HG03066 (cell line): ENCODE measurements around the gene TTYH2.
"Not testable (repeated sequence)": the region's sequence is repeated elsewhere in the genome, so short reads cannot be mapped to it uniquely, and the experiment has no call there.

ENCODE experiments used
- ATAC-seq: cut with Tn5 transposase; IDR thresholded peaks from one replicate; pipeline ENCODE4 v1.9.1; 2021; ENCODE audit warnings: low read depth; ENCODE audit not compliant: unreplicated experiment

Gene TTYH2

DNA sequence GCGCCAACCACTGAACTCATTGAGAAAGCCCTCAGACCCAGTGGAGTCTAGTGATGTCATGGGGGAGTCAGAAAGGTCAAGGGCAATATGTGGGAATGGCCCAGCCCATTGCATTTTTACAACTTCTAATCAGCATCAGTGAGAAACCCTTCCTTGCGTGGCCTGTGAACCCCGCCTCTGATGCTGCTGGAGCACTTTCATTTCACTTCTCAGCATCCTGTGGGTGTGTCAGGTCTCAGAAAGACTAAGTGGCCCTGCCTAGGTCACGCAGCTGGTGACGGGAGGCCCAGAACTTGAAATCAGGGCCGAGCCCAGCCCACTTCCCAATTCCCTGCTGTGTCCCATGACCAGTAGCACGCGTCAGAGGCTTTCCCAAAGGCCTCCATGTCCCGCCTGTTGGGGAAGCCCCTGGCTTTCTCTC, 66.7 kb downstream of the TTYH2 start:
- ATAC-seq: no peak

DNA sequence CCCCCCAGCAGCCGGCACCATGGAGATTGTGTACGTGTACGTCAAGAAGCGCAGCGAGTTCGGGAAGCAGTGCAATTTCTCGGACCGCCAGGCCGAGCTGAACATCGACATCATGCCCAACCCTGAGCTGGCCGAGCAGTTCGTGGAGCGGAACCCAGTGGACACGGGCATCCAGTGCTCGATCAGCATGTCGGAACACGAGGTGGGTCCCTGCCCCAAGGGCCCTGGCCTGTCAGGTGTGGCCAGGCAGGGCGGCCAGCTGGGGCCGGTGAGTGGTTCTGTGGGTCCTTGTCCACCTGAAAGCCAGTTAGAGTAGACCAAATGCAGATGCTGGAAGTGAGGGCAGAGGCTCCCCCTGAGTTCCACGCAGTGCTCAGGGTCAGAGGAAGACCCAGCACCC, 68.4 kb downstream of the TTYH2 start:
- ATAC-seq: no peak

DNA sequence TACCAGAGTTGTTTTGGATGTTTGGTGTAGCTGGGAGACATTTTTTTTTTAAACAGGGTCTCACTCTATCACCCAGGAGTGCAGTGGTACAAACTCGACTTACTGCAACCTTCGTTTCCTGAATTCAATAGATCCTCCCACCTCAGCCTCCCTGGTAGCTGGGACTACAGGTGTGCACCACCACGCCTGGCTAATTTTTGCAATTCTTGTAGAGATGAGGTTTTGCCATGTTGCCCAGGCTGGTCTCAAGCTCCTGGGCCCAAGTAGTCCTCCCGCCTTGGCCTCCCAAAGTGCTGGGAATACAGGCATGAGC, 68.9 kb downstream of the TTYH2 start:
- not testable (repeated sequence) for ATAC-seq

DNA sequence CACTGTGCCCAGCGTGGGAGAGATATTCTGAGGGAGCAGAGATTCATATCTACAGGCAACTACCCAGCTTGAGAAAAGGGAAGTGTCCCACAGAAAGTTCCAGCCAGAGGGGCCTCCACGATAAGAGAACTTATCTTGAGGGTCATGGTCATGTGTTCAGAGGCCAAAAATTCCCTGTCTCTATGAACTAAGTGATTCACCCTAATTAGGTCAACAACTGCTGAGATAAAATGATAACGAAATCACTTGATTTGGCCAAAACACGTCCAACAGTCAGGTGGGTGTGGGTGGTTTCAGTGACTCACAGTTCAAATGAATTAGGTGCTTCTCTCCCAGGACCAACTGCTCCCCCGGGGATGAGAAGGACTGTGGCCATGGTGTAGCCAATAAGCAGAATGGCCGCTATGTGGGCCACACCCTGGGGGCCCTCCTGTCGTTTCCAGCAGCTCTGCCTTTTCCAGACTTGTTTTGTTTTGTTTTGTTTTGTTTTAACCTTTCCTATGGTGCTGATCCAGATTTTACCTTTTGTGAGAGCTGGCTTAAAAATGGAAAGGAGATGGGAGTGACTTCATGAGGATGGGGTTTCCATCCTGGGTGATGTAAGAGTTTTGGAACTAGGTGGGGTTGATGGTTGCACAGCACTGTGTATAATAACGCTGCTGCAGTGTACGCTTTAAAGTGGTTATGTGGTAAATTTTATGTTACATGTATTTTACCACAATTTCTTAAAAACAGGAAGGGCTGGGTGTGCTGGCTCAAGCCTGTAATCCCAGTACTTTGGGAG, 69.4 kb downstream of the TTYH2 start:
- no peak for ATAC-seq

DNA sequence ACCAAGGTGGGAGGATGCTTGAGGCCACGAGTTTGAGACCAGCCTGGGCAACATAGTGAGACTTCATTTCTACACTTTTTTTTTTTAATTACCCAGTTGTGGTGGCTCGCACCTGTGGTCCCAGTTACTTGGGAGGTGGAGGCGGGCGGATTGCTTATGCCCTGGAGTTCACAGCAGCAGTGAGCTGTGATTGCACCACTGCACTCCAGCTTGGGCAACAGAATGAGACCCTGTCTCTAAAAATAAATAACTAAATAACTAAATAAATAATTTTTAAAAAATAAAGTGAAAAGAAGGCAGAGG, 70.0 kb downstream of the TTYH2 start:
- no peak for ATAC-seq

DNA sequence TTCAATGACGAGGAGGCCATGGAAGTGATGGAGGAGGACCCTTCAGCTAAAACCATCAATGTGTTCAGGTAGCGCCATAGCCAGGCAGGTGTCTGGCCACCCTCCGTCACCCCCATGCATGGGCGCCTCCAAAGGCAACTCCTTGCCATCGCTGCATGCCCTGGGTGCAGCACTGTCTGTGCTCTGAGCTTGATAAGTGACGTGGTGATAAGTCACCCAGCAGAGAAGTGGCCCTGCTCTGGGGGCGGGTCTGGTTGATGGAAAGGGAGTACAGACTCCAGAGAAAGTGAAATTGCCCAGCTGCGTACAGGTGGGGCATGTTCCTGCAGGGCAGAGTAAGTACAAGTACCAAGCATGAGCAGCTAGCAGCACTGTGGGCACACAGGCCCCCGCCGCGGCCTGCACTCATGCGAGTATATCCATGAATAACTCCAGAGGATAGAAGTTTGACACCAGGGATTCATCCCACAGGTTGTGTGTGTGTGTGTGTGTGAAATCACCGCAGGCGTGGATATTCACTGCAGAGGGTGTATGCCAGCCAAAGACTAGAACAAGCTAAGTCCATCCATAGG, 73.7 kb downstream of the TTYH2 start:
- no peak for ATAC-seq

DNA sequence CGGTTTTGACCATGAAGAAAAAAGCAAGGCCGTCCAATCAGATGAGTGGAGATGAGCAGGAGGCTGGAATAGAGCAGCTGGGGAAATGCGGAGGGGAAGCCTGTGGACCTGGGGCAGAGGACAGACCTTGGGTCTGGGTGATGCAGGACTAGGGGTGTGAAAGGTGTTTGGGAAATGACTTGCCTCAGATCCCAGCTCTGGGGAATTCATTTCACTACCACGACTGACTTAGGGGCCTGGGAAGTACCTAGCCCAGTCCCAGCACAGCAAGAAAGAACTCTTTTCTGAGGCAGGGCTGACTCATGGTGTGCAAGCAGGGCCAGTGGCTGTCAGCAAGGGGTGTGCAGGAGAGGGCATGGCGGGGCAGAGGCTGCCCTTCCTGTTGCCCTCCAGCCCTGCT, 75.4 kb downstream of the TTYH2 start:
- no peak for ATAC-seq

DNA sequence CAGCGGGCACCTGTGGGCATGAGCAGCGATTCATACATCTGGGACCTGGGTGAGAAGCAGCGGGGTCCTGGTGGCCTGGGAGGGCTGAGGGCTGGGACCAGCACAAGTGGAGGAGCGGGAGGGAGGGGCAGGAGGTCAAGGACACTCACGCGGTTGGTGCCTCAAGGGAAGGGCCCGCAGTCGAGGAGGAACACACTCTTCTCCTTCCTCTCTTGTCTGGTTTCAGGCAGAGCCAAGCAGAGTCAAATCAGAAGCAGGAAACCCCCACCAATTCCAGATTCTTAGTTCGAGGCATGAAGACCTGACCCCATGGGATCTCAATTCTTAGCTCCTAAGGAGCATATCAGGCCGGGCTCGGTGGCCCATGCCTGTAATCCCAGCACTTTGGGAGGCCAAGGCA, 76.3 kb downstream of the TTYH2 start:
- ATAC-seq: no peak

DNA sequence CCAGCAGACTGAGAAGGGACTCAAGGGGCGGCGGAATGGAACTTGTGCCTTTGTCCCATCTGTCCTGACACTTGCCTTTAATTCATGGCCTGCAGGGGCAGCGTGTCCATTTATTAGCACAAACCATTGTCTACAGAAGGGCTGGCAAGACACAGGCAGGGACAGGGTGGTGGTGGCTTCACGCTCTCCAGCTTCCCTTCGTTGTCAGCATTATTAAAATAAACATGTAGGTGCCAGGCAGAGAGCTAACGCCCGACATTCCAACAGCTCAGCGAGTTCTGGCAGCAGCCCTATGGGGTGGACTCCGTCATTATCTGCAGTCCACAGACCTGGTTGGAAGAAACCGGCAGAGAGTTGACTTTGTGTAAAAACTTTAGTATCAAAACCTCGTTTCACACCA, 77.0 kb downstream of the TTYH2 start:
- no peak for ATAC-seq

DNA sequence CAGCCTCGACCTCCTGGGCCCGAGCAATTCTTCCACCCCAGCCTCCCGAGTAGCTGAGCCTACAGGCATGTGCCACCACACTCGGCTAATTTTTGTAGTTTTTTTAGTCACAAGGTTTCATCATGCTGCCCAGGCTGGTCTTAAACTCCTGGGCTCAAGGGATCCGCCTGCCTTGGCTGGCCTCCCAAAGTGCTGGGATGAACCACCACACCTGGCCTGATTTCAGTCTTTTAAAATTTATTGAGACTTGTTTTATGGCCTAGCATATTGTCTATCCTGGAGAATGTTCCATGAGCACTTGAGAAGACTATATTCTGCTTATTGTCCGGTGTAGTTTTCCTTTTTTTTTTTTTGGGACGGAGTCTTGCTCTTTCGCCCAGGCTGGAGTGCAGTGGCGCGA, 79.1 kb downstream of the TTYH2 start:
- no peak for ATAC-seq

DNA sequence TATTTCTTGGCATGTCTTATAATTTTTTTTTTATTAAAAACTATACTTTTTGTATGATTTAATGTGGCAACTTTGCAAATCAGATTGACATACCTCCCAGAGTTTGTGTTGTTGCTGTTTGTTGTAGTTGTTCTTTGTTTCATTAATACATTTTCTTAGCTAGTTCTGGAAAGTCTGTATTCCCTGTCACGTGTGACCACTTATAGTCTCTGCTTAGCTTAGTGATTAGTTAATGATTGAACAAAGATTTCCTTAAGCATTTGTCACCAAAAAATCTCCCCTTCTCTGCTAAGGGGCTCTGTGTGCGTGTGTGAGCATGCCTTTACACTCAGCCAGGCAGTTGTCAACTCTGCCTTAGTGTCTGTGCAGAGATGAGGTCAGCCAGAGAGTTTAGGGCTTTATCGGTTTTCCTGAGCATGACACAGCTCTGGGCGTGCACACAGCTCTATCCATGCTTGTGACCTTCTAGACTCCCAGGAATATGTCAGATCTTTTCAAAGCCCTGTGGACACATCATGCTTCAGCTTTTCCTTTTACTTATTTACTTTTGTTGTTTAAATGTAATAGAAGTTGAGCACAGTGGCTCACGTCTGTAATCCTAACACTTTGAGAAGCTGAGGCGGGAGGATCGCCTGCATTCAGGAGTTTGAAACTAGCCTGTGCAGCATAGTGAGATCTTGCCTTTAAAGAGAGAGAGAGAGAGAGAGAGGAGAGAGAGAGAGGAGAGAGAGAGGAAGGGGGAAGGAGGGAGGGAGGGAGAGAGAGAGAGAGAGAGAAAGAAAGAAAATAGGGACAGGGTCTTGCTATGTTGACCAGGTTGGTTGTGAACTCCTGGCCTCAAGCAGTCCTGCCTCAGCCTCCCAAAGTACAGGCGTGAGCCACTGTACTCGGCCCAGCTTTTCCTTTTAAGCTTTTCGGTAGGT, 82.5 kb downstream of the TTYH2 start:
- no peak for ATAC-seq

DNA sequence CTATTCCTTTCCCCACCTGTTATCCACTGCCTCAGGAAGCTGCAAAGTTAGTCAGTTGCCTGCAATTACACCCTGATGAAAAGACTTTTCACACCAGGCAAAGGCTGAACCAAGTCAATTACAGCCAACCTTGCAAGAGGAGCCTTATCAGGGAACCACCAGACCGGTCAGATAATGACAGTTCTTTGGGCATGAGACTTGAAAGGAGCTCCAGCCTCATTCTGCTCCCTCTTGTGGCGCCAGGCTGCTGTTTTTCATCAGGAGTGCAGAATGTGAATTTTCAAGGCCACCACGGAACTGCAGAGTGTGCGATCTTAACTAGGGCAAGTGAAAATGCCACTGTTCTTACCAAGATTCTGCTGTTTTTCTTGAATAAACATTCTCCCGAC, 83.2 kb downstream of the TTYH2 start:
- ATAC-seq: no peak

DNA sequence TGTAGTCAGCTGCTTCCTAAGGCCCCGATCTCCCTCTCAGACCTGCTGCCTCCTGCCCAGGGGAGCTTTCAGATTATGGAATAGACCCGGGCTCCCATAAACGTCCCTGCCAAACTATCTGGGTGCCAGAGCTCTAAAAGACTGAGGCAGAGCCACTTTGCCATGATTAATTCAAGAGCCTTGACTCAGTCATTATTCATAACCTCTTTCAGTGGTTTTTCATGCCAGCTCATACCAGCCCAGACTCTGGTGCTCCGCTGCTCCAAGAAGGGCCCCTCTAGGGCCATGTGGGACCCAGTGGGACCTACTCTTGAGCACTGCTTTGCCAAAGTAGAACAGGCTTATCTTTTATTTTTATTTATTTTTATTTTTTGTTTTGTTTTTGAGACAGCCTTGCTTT, 84.6 kb downstream of the TTYH2 start:
- ATAC-seq: no peak

DNA sequence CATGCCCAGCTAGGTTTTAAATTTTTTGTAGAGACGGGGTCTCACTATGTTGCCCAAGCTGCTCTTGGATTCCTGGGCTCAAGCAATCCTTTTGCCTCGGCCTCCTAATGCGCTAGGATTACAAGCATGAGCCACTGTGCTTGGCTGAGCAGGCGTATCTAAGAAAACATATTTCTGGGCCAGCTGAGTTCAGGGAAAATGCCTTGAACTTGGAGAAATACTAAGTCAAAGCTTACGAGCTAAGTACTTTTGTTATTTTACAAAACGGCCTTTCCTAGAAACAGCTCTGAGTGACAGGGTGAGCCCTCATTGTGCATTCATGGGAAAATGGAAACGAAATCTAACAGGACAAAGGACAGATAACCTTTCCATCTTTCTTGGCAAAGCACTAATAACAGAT, 85.4 kb downstream of the TTYH2 start:
- ATAC-seq: no peak

DNA sequence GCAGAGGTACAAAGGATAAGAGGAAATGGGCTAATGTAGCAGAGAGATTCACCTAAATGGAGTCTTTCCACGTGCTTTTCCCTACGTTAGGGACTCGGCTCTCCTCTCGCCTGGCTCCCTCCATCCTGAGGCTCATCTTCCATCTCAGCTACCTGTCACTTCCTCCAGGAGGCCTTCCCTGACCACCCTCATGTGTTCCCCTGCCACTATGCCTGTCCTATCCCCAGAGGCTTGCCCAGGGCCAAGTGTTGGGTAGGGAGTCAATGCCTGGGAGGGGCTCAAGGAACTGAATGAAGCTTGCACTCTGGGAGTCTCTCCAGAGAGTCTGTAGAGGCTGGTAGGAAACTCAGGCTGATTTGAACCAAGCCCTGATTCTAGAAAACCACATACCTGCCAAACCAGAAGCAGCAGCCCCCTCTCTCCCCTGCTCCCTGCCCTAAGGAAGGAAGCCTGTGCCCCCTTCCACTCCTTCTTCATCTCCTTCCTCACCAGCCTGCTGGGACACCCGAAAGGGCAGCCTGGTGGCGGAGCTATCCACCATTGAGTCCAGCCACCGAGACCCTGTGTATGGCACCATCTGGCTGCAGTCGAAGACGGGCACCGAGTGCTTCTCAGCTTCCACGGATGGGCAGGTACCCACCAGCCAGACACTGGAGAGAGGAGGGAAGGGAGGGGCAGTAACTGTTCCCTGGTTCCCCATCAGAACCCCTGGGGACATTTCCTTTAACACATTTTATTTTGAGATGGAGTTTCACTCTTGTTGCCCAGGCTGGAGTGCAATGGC, 86.0 kb downstream of the TTYH2 start:
- ATAC-seq: no peak

DNA sequence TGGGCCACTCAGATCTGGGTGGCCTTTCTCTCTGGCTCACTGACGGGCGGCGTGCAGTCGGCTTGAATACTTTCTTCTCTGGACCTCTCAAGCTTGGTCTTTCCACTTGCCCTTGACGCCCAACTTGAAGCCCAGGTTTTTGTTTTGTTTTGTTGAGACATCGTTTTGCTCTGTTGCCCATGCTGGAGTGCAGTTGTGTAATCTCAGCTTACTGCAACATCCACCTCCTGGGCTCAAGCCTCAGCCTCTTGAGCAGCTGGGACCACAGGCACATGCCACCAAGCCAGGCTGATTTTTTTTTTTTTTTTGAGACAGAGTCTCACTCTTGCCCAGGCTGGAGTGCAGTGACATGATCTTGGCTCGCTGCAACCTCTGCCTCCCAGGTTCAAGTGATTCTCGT, 89.9 kb downstream of the TTYH2 start:
- ATAC-seq: no peak

DNA sequence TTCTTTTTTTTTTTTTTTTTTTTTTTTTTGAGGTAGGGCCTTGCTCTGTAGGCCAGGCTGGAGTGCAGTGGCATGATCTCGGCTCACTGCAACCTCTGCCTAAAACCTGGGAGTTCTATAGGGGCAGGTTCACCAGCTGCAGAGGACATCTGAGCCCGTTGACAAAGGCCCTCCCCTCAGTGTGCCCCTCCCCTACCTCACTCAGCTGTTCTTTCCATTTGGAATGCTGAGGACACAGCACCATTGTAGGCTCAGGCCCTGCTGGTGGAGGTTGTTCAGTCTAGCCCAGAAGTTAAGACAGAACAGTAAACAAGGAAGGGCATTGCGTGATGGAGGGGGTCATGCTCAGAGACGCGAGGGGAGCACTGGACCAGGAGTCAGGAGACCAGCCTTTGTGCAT, 90.8 kb downstream of the TTYH2 start:
- ATAC-seq: no peak

DNA sequence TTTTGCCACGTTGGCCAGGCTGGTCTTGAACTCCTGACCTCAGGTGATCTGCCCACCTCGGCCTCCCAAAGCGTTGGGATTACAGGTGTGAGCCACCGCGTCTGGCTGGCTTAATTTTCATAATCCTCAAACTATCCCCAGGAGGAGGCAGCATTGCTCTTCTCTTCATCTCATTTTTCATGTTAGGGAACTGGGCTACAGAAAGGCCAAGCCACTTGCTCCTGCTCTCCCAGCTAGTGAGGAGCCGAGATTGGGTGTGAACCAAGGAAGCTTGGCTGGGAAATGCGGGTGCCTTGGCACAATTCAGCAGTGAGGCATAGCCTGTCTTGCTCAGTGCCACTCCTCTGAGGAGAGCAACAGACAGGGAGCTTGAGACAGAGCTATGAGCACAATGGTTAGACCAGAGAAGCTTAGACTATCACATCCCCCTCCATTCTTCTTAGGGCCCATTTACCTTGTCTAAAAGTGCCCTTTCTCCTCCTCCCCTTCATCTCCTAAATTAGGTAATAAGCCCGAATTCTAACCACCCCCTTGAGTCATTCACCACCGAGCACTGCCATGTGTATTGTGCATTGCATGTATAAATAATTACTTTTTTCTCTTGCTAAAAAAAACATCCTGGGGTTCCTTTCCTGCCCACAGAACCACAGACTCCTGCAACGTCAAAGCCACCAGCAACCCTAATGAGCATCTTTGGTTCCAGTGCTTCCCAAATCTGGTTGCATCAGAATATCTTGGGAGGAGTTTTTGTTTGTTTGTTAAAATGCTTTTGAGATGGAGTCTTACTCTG, 92.7 kb downstream of the TTYH2 start:
- ATAC-seq: no peak

DNA sequence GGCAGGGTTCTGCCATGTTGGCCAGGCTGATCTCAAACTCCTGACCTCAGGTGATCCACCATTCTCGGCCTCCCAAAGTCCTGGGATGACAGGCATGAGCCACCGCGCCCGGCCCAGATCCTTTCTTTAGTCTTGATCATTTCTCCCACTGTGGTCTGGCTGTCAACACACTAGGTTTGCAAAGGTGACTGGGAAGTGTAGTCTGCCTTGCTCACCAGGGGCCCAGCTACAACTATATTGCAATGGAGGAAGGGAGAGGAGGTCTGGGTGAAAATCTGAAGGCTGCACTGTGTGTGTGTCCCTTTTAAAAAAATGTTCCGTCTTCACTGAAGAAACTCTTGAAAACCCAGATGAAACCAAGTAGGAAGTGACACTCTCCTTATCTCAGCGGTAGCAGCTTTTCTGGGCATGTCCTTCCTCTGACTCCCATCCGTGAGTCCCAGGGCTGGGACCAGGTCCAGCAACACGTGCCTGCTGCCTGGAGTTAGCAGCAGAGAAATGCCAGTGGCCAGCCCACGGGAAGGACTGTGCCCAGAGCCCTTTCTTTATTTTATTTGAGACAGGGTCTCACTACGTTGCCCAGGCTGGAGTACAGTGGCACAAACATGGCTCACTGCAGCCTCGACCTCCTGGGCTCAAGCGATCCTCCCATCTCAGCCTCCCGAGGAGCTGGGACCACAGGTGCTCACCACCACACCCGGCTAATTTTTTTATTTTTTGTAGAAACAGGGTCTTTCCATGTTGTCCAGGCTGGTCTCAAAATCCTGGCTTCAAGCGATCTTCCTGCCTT, 94.8 kb downstream of the TTYH2 start:
- no peak for ATAC-seq

DNA sequence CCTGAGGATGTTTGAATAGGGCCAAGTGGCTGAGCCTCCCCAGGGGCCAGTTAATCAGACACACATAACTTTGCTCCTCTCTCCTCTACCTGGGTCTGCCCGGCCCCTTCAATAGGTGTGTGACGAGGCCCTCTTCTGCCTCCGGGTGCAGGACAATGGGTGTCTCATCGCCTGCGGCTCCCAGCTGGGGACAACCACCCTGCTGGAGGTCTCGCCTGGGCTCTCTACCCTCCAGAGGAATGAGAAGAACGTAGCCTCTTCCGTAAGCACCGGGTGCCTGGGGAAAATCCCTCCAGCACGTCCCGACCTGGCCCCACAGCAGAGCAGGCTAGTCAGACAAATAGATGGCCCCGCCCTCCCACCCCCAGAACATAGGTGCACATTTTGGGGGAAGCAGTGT, 96.5 kb downstream of the TTYH2 start:
- no peak for ATAC-seq
